ENCODE results near the gene MATN4.

Gene MATN4

GRCh38 chr20:45291526-45291925 lies 16.6 kb downstream of the MATN4 start:
- DNase-seq (ENCODE audit: low read depth): no peak
- TF ChIP-seq MAX (IDR thresholded peaks at IDR 0.05; ENCODE audit: low read depth, low read length) (no peak), MYC (IDR thresholded peaks at IDR 0.05; ENCODE audit: low read depth, low read length) (no peak), POLR2A (IDR thresholded peaks at IDR 0.05; ENCODE audit: extremely low read depth, insufficient read length) (no peak), CTCF (IDR thresholded peaks at IDR 0.05; ENCODE audit: low read depth, low read length) (no peak)
- no peak overlapping the region for H3K4me3 ChIP-seq (ENCODE audit: low read depth, low read length)

DNA sequence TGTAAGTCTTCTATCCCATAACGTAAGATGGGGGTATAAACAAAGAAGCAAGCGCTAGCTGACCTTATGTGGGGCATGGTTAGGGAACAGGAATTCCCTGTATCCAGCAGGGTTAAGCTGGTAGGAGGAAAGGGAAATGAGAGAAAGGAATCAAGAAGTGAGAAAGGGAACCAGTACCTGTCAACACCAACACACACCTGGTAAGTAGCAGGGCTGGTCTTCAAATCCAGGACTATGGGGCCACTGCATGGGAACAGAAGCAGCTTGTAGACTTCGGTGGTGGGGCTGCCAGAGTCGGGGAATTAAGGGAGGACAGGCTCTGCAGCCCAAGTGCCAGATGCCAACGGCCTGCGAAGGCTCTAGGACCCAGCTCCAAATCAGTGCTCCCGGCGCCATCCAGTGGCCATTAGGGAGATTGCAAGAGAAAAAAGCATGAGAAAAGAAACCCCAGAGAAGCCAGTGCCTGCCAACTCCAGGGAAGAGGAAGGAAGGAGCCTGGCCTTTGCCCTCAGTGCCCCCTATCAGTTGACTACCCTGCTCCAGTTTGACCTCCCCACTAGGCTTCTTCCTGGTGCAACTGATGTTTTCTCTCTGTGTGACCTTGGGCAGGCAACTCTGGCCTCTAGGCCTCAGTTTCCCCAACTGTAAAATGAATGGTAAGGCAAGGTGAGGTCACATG lies 17.3 kb downstream of the MATN4 start:
- H3K4me3 ChIP-seq (ENCODE audit: low read depth, low read length): no peak overlapping the region
- peak; percentile 87 for DNase-seq (ENCODE audit: low read depth)
- no peak; the same call in 1 of the 2 replicates for TF ChIP-seq MAX (IDR thresholded peaks at IDR 0.05; ENCODE audit: low read depth, low read length)
- no peak for TF ChIP-seq POLR2A (IDR thresholded peaks at IDR 0.05; ENCODE audit: extremely low read depth, insufficient read length)
- peak; percentile 90 for TF ChIP-seq CTCF (IDR thresholded peaks at IDR 0.05; ENCODE audit: low read depth, low read length)
- no peak for TF ChIP-seq MYC (IDR thresholded peaks at IDR 0.05; ENCODE audit: low read depth, low read length)

DNA sequence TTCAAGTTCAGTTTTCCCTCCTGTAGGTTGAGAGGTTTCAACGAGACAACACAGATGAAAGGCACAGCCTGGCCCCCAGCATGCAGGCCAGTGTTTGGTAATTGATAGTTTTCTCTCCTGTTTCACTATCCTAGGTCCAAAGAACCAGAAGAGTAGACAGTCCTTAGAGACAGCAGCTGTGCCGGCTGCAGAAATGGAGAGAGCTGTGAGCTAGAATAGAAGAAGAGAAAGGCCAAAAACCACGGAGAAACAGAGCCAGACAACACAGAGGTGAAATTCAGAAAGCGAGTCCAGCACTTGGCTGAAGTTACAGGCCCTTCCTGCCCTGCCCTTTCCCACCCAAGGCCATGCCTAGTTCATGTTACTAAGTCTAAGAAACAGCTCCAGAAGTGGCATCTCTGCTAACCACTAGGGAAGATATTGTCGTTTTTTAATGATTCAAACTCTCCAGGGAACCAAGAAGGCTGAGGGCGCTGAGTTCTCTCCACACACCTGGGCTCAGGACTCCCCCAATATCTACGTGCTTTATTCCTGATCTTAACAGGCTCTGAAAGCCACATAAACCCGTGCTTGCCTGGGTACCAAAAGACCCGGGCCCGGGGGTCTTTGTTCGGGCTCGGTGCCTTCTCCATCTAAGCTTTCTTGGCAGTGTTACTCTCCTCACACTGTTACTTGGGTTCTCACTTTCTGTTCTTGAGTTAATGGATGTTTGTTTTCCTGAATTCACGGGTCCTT lies 18.0 kb downstream of the MATN4 start:
- TF ChIP-seq MAX (IDR thresholded peaks at IDR 0.05; ENCODE audit: low read depth, low read length) (no peak), POLR2A (IDR thresholded peaks at IDR 0.05; ENCODE audit: extremely low read depth, insufficient read length) (no peak), MYC (IDR thresholded peaks at IDR 0.05; ENCODE audit: low read depth, low read length) (no peak), CTCF (IDR thresholded peaks at IDR 0.05; ENCODE audit: low read depth, low read length) (no peak)
- DNase-seq (ENCODE audit: low read depth): no peak
- no peak overlapping the region for H3K4me3 ChIP-seq (ENCODE audit: low read depth, low read length)

GRCh38 chr20:45288860-45289259 lies 19.2 kb downstream of the MATN4 start:
- no peak for DNase-seq (ENCODE audit: low read depth)
- TF ChIP-seq MYC (IDR thresholded peaks at IDR 0.05; ENCODE audit: low read depth, low read length): no peak
- no peak for TF ChIP-seq CTCF (IDR thresholded peaks at IDR 0.05; ENCODE audit: low read depth, low read length)
- TF ChIP-seq POLR2A (IDR thresholded peaks at IDR 0.05; ENCODE audit: extremely low read depth, insufficient read length): no peak
- TF ChIP-seq MAX (IDR thresholded peaks at IDR 0.05; ENCODE audit: low read depth, low read length): no peak
- H3K4me3 ChIP-seq (ENCODE audit: low read depth, low read length): no peak overlapping the region

- no peak overlapping the region for H3K4me3 ChIP-seq (ENCODE audit: low read depth, low read length)
- no peak for DNase-seq (ENCODE audit: low read depth)
- no peak for TF ChIP-seq POLR2A (IDR thresholded peaks at IDR 0.05; ENCODE audit: extremely low read depth, insufficient read length)
- TF ChIP-seq MAX (IDR thresholded peaks at IDR 0.05; ENCODE audit: low read depth, low read length): no peak
- no peak for TF ChIP-seq CTCF (IDR thresholded peaks at IDR 0.05; ENCODE audit: low read depth, low read length)
- TF ChIP-seq MYC (IDR thresholded peaks at IDR 0.05; ENCODE audit: low read depth, low read length): no peak
These were observed 19.7 kb downstream of the MATN4 start for GRCh38 chr20:45288376-45288775.

All from NB4 (cell line).